Adrenal gland (tissue), 12 donors: ENCODE results near the gene TET1. TPM values are rescaled to one million over a fixed set of nuclear protein-coding genes. Genes with fewer than 3 reads are reported as not detected.

Source experiments
- DNase-seq, 7 donors: peaks; one replicate each; pipeline ENCODE4 v3.0.0-alpha.2; 2019 to 2020
- H3K27ac ChIP-seq, 5 donors: fragments of 200-600 bp; sonication (generic) in 4 of 5; 1 replicate in 3 of 5; 2 replicates in 2 of 5; pipeline versions ENCODE4 v1.5.1 to v1.8.0; 2016 to 2020; ENCODE audit warnings: mild to moderate bottlenecking in 1 of 5
- H3K27me3 ChIP-seq: fragments of 200-600 bp; 2 replicates; pipeline ENCODE4 v1.8.0; 2021
- H3K36me3 ChIP-seq, 2 donors: fragments of 200-600 bp; replicated peaks in 1 of 2; 1 replicate in 1 of 2; 2 replicates in 1 of 2; pipeline versions ENCODE4 v1.5.1 to v1.8.0; 2018 to 2022
- H3K4me1 ChIP-seq, 2 donors: fragments of 200-600 bp; replicated peaks in 1 of 2; 1 replicate in 1 of 2; 2 replicates in 1 of 2; pipeline versions ENCODE4 v1.5.1 to v1.8.0; 2018 to 2021
- H3K4me3 ChIP-seq, 4 donors: fragments of 200-600 bp; sonication (generic) in 3 of 4; one replicate each; pipeline ENCODE4 v1.5.1; 2016 to 2018
- H3K9me3 ChIP-seq, 3 donors: fragments of 200-600 bp; sonication (generic) in 1 of 3; replicated peaks in 1 of 3; 1 replicate in 2 of 3; 2 replicates in 1 of 3; pipeline versions ENCODE4 v1.5.1 to v1.8.0; 2016 to 2021
- CTCF ChIP-seq, 6 experiments: fragments of 450-650 bp in 4 of 6; fragments of 200-600 bp in 2 of 6; sonication (generic) in 1 of 6; IDR thresholded peaks; 1 replicate in 5 of 6; 2 replicates in 1 of 6; pipeline versions ENCODE4 v1.5.1 to v1.8.0; 2016 to 2021; ENCODE audit warnings: antibody characterized with exemption in 6 of 6, mild to moderate bottlenecking in 2 of 6, moderate library complexity in 1 of 6
- POLR2A ChIP-seq, 2 donors: fragments of 450-650 bp; IDR thresholded peaks; one replicate each; pipeline ENCODE4 v1.6.1; 2017; ENCODE audit warnings: antibody characterized with exemption in 2 of 2, mild to moderate bottlenecking in 2 of 2, moderate library complexity in 1 of 2
- WGBS, 4 donors: extraction: QIAGEN DNeasy Blood & Tissue Kit in 2 of 4; methylation state at CpG; one replicate each; pipeline versions ENCODE4 v1.1.5 to v1.1.7; 2013 to 2017; 5-methylcytosine and 5-hydroxymethylcytosine counted together
- intact Hi-C, 2 donors: fragments of 100-400 bp; cut with DNase I; formaldehyde crosslinking; loops; one replicate each; pipeline versions ENCODE4 v1.14.1 to v1.15.0; 2022 to 2023
- polyA plus RNA-seq, 3 donors: library from polyadenylated mRNA; stranded (reverse); fragments of 200-250 nt in 2 of 3; fragments of 350-450 nt in 1 of 3; fragmentation: Illumina TruSeq in 1 of 3; extraction: RNeasy Lipid Tissue Mini Kit (QIAGEN cat#74804) in 1 of 3; gene quantifications; one replicate each; pipeline ENCODE4 v1.2.3, GENCODE V29; 2013 to 2014
- total RNA-seq, 9 donors: library from RNA; depleted of rRNA in 4 of 9; stranded (reverse); fragments of >200 nt in 4 of 9; fragments of 120-200 nt in 1 of 9; fragmentation: NEBNext Ultra II Directional in 1 of 9; extraction: Animal tissue kit (Norgen Biotek cat#: 25700) in 1 of 9; gene quantifications; one replicate each; pipeline versions ENCODE4 v1.1.0 to v1.2.4, GENCODE V29; 2013 to 2023
- donor health status: healthy with polysubstance abuse.
- donor health status: Bipolar disorder and iron deficiency.
- donor health status: DM: yes; HTN: yes; CAD: no.
- donor health status: DM: no; HTN: no; CAD: no.
- donor health status: DM: no; HTN: no; CAD: no.
- donor health status: DM: yes; HTN: yes; CAD: no.

The TET1 gene
- total and polyA plus RNA-seq, 12 donors: 0.07 to 10.0 (median 1.4) TPM

- Histone ChIP-seq H3K27me3 (no peaks in the 10 kb centered on the region), H3K36me3 (peaks cover 0 to 24% of the 10 kb centered on the region in 2 donors), H3K4me1 (peaks cover 4 to 18% of the 10 kb centered on the region in 2 donors), H3K27ac (peak within 1 kb of the TSS; percentile 62 to 97 (median 89)), H3K9me3 (no peaks in the 10 kb centered on the region), H3K4me3 (peak within 1 kb of the TSS; percentile 34 to 82 (median 60))
- peak; percentile 96 to 98 (median 97) for DNase-seq
- intact Hi-C loops: loop anchor here in 1 of 2 donors (10.0 kb wide), 1 partner anchor 176 kb away; no protein-coding TSS in a partner anchor
- WGBS, 4 donors: 0% methylated on average over 11 to 72 of the region's 72 CpGs
- TF ChIP-seq CTCF (IDR thresholded peaks at IDR 0.05) (no peak), POLR2A (IDR thresholded peaks at IDR 0.05) (peak; percentile 53 to 90)
Measured at GRCh38 chr10:68720793-68721672, 160.9 kb downstream of the TET1 start, which contains the start of gene CCAR1. Gene CCAR1 (plus strand): TSS chr10:68721239. CDS start chr10:68722505, 1,266 bp downstream.

- Histone ChIP-seq H3K36me3 (peaks cover 0 to 31% of the 10 kb centered on the region in 2 donors), H3K27ac (peak overlapping the region in 4 of 5 donors; percentile 62 to 97 (median 92)), H3K9me3 (no peaks in the 10 kb centered on the region), H3K4me3 (peak overlapping the region; percentile 34 to 82 (median 60)), H3K4me1 (peaks cover 9 to 20% of the 10 kb centered on the region in 2 donors), H3K27me3 (no peaks in the 10 kb centered on the region)
- DNase-seq: peak in 1 of 7 donors; percentile 6
- intact Hi-C loops: loop anchor here in 1 of 2 donors (10.0 kb wide), 1 partner anchor 177 kb away; no protein-coding TSS in a partner anchor
- 0 to 3% (median 1%) methylated on average over 15 to 27 of the region's 27 CpGs for WGBS, 4 donors
- no peak for TF ChIP-seq CTCF (IDR thresholded peaks at IDR 0.05)
- no peak for TF ChIP-seq POLR2A (IDR thresholded peaks at IDR 0.05)
Measured at GRCh38 chr10:68721673-68722335, 161.7 kb downstream of the TET1 start.

- H3K27ac ChIP-seq: no peak overlapping the region
- peaks cover 9 to 27% of the 10 kb centered on the region in 2 donors for H3K4me1 ChIP-seq
- intact Hi-C loops: loop anchor here in 1 of 2 donors (10.0 kb wide), 1 partner anchor 180 kb away; no protein-coding TSS in a partner anchor
- H3K36me3 ChIP-seq: peaks cover 0 to 54% of the 10 kb centered on the region in 2 donors
- no peak for TF ChIP-seq POLR2A (IDR thresholded peaks at IDR 0.05)
- no peak for TF ChIP-seq CTCF (IDR thresholded peaks at IDR 0.05)
- H3K27me3 ChIP-seq: no peaks in the 10 kb centered on the region
- WGBS, 4 donors: 93 to 95% (median 94%) methylated on average over 14 of the region's 14 CpGs
- DNase-seq: peak in 1 of 7 donors; percentile 33
- H3K4me3 ChIP-seq: no peak overlapping the region
- no peaks in the 10 kb centered on the region for H3K9me3 ChIP-seq
Measured at GRCh38 chr10:68725016-68725415, 164.9 kb downstream of the TET1 start.

- peak in 1 of 7 donors; percentile 32 for DNase-seq
- peaks cover 0 to 72% of the 10 kb centered on the region in 2 donors for H3K36me3 ChIP-seq
Measured at GRCh38 chr10:68727146-68727545, 167.0 kb downstream of the TET1 start.

More at GRCh38 chr10:68727146-68727545, 167.0 kb downstream of the TET1 start:
- H3K4me3 ChIP-seq: no peak overlapping the region
- H3K9me3 ChIP-seq: no peaks in the 10 kb centered on the region
- TF ChIP-seq POLR2A (IDR thresholded peaks at IDR 0.05) (no peak), CTCF (IDR thresholded peaks at IDR 0.05) (no peak)
- 61 to 71% (median 62%) methylated on average over 9 of the region's 9 CpGs for WGBS, 4 donors
- H3K4me1 ChIP-seq: peaks cover 9 to 22% of the 10 kb centered on the region in 2 donors
- H3K27ac ChIP-seq: peak overlapping the region in 3 of 5 donors; percentile 19 to 24 (median 22)
- intact Hi-C loops: loop anchor here in 1 of 2 donors (10.0 kb wide), 1 partner anchor 182 kb away; no protein-coding TSS in a partner anchor
- H3K27me3 ChIP-seq: no peaks in the 10 kb centered on the region
